H9 (cell line): ENCODE results near the gene TMEM86B. TPM values are rescaled to one million over a fixed set of nuclear protein-coding genes. Genes with fewer than 3 reads are reported as not detected.

Experiments used
- DNase-seq: peaks from one replicate; pipeline ENCODE4 v3.0.0-alpha.2; 2017
- H2AFZ ChIP-seq: one replicate; pipeline ENCODE4 v1.6.1; 2013; ENCODE audit warnings: mild to moderate bottlenecking, low read length, control low read depth, moderate library complexity
- H2AK5ac ChIP-seq: 2 replicates; pipeline ENCODE4 v1.6.1; 2013; ENCODE audit warnings: low read length, control low read depth, mixed read lengths; ENCODE audit not compliant: insufficient read length
- H2BK120ac ChIP-seq: one replicate; pipeline ENCODE4 v1.6.1; 2013; ENCODE audit warnings: low read depth, mild to moderate bottlenecking, low read length, control low read depth, inconsistent platforms; ENCODE audit not compliant: poor library complexity, severe bottlenecking
- H2BK12ac ChIP-seq: 2 replicates; pipeline ENCODE4 v1.6.1; 2013; ENCODE audit warnings: low read length, control low read depth, mixed read lengths, low read depth; ENCODE audit not compliant: insufficient read length
- H2BK15ac ChIP-seq: 2 replicates; pipeline ENCODE4 v1.6.1; 2013; ENCODE audit warnings: low read depth, low read length, control low read depth
- H2BK20ac ChIP-seq: one replicate; pipeline ENCODE4 v1.6.1; 2013; ENCODE audit warnings: low read depth, mild to moderate bottlenecking, low read length, control low read depth, inconsistent platforms; ENCODE audit not compliant: poor library complexity, severe bottlenecking
- H2BK5ac ChIP-seq: 2 replicates; pipeline ENCODE4 v1.6.1; 2013; ENCODE audit warnings: low read length, control low read depth, mixed read lengths; ENCODE audit not compliant: insufficient read length
- H3K14ac ChIP-seq: 2 replicates; pipeline ENCODE4 v1.6.1; 2013; ENCODE audit warnings: low read length, control low read depth; ENCODE audit not compliant: insufficient read depth
- H3K18ac ChIP-seq: 2 replicates; pipeline ENCODE4 v1.6.1; 2013; ENCODE audit warnings: low read depth, mild to moderate bottlenecking, mixed read lengths, low read length, control low read depth; ENCODE audit not compliant: insufficient read length
- H3K23ac ChIP-seq: 2 replicates; pipeline ENCODE4 v1.6.1; 2013; ENCODE audit warnings: low read length, control low read depth, mixed read lengths, low read depth; ENCODE audit not compliant: insufficient read length
- H3K23me2 ChIP-seq: 2 replicates; pipeline ENCODE4 v1.6.1; 2013; ENCODE audit warnings: low read depth, mild to moderate bottlenecking, mixed read lengths, low read length, control low read depth; ENCODE audit not compliant: insufficient read length, poor library complexity, severe bottlenecking
- H3K27ac ChIP-seq: 2 replicates; pipeline ENCODE4 v1.5.1; 2013; ENCODE audit warnings: low read length, control low read depth, mixed read lengths, low read depth; ENCODE audit not compliant: insufficient read length
- H3K27me3 ChIP-seq: 2 replicates; pipeline ENCODE4 v1.6.1; 2013; ENCODE audit warnings: low read length, control low read depth, inconsistent platforms; ENCODE audit not compliant: insufficient read depth
- H3K4ac ChIP-seq: 2 replicates; pipeline ENCODE4 v1.6.1; 2013; ENCODE audit warnings: low read depth, mild to moderate bottlenecking, control low read depth, inconsistent platforms, low read length, moderate library complexity
- H3K4me1 ChIP-seq: 2 replicates; pipeline ENCODE4 v1.6.1; 2013; ENCODE audit warnings: low read length, control low read depth, inconsistent platforms; ENCODE audit not compliant: insufficient read depth
- H3K4me2 ChIP-seq: 2 replicates; pipeline ENCODE4 v1.6.1; 2013; ENCODE audit warnings: low read length, control low read depth, mixed read lengths; ENCODE audit not compliant: insufficient read length, insufficient read depth
- H3K56ac ChIP-seq: 2 replicates; pipeline ENCODE4 v1.6.1; 2013; ENCODE audit warnings: low read depth, mild to moderate bottlenecking, mixed read lengths, low read length, control low read depth; ENCODE audit not compliant: insufficient read length
- H3K79me1 ChIP-seq: 2 replicates; pipeline ENCODE4 v1.6.1; 2013; ENCODE audit warnings: low read depth, mild to moderate bottlenecking, moderate library complexity, low read length, control low read depth, inconsistent platforms; ENCODE audit not compliant: insufficient read depth, poor library complexity, severe bottlenecking
- H3K79me2 ChIP-seq: 2 replicates; pipeline ENCODE4 v1.6.1; 2013; ENCODE audit warnings: low read length, control low read depth, inconsistent platforms; ENCODE audit not compliant: insufficient read depth
- H3K9ac ChIP-seq: 2 replicates; pipeline ENCODE4 v1.6.1; 2013; ENCODE audit warnings: low read length, control low read depth, mixed read lengths; ENCODE audit not compliant: insufficient read length; ENCODE audit errors: extremely low read depth
- H3K9me3 ChIP-seq: one replicate; pipeline ENCODE4 v1.6.1; 2013; ENCODE audit warnings: low read depth, low read length, inconsistent platforms; ENCODE audit not compliant: control insufficient read depth
- H3T11ph ChIP-seq: one replicate; pipeline ENCODE4 v1.6.1; 2013; ENCODE audit warnings: mild to moderate bottlenecking, low read length, control low read depth, inconsistent platforms
- H4K20me1 ChIP-seq: one replicate; pipeline ENCODE4 v1.6.1; 2013; ENCODE audit not compliant: control insufficient read depth, insufficient read length, insufficient read depth
- H4K5ac ChIP-seq: 2 replicates; pipeline ENCODE4 v1.6.1; 2013; ENCODE audit warnings: low read depth, mild to moderate bottlenecking, mixed read lengths, low read length, control low read depth; ENCODE audit not compliant: insufficient read length
- H4K8ac ChIP-seq: replicated peaks from 2 replicates; pipeline ENCODE4 v1.6.1; 2013; ENCODE audit warnings: low read length, control low read depth, mixed read lengths, low read depth; ENCODE audit not compliant: insufficient read length
- H4K91ac ChIP-seq: 2 replicates; pipeline ENCODE4 v1.6.1; 2013; ENCODE audit warnings: low read depth, mild to moderate bottlenecking, moderate library complexity, mixed read lengths, low read length, control low read depth; ENCODE audit not compliant: insufficient read length
- H3K27ac Mint-ChIP-seq, 3 experiments: 2 replicates in 2 of 3; 3 replicates in 1 of 3; pipeline ENCODE4 v1.8.0; 2020 to 2021; ENCODE audit warnings: mixed read lengths in 3 of 3, mild to moderate bottlenecking in 1 of 3, moderate library complexity in 1 of 3
- H3K27me3 Mint-ChIP-seq: 2 replicates; pipeline ENCODE4 v1.8.0; 2021; ENCODE audit warnings: low read depth, mild to moderate bottlenecking, moderate library complexity, mixed read lengths
- H3K36me3 Mint-ChIP-seq, 3 experiments: 2 replicates in 2 of 3; 3 replicates in 1 of 3; pipeline ENCODE4 v1.8.0; 2020 to 2021; ENCODE audit warnings: low read depth in 3 of 3, mixed read lengths in 3 of 3; ENCODE audit not compliant: insufficient read depth in 1 of 3
- H3K4me1 Mint-ChIP-seq, 2 experiments: 2 replicates each; pipeline ENCODE4 v1.8.0; 2020; ENCODE audit warnings: mixed read lengths in 2 of 2
- H3K4me3 Mint-ChIP-seq, 2 experiments: 2 replicates in 1 of 2; 3 replicates in 1 of 2; pipeline ENCODE4 v1.8.0; 2020 to 2021; ENCODE audit warnings: mild to moderate bottlenecking in 2 of 2, mixed read lengths in 2 of 2, moderate library complexity in 1 of 2
- H3K9me3 Mint-ChIP-seq, 2 experiments: 2 replicates in 1 of 2; 3 replicates in 1 of 2; pipeline ENCODE4 v1.8.0; 2020; ENCODE audit warnings: mild to moderate bottlenecking in 2 of 2, mixed read lengths in 2 of 2, moderate library complexity in 1 of 2
- CTCF ChIP-seq: fragments of 200-600 bp; sonication (generic); conservative IDR thresholded peaks from 3 replicates; pipeline ENCODE4 v1.8.0; 2021; ENCODE audit warnings: antibody characterized with exemption, mild to moderate bottlenecking
- WGBS: extraction: QIAGEN DNeasy Blood & Tissue Kit; methylation state at CpG from one replicate; pipeline ENCODE4 v1.1.7; 2013; ENCODE audit warnings: missing lambda C conversion rate, low lambda C conversion rate, mixed read lengths; ENCODE audit not compliant: insufficient read length; ENCODE audit errors: extremely low coverage; 5-methylcytosine and 5-hydroxymethylcytosine counted together
- total RNA-seq: library from RNA; stranded (reverse); gene quantifications from 2 replicates; pipeline ENCODE4 v1.2.1, GENCODE V29; 2021

TMEM86B gene
- total RNA-seq, 1 experiment from 2014 or later: 4.5 TPM

- H3K23me2 ChIP-seq: no peaks in the 10 kb centered on the region
- no peak overlapping the region for H2BK12ac ChIP-seq
- no peak overlapping the region for H2AK5ac ChIP-seq
- H3K9me3 ChIP-seq: no peaks in the 10 kb centered on the region
- no CpG with 5 or more reads among the region's 8 CpGs for WGBS
- no peak overlapping the region for H3K4ac ChIP-seq
- Mint-ChIP-seq H3K9me3 (no peaks in the 10 kb centered on the region), H3K27ac (no peak overlapping the region), H3K4me3 (no peak overlapping the region), H3K4me1 (no peaks in the 10 kb centered on the region), H3K27me3 (no peaks in the 10 kb centered on the region), H3K36me3 (peaks cover 31 to 77% (median 77%) of the 10 kb centered on the region in 3 experiments; a peak in 6 of 7 replicates)
- H3K27me3 ChIP-seq: no peaks in the 10 kb centered on the region
- H2BK15ac ChIP-seq: no peak overlapping the region
- H3T11ph ChIP-seq: no peak overlapping the region
- H3K79me1 ChIP-seq: no peaks in the 10 kb centered on the region
- H4K20me1 ChIP-seq: no peaks in the 10 kb centered on the region
- no peak overlapping the region for H3K9ac ChIP-seq
- DNase-seq: no peak
- no peak overlapping the region for H4K8ac ChIP-seq
- H4K91ac ChIP-seq: no peak overlapping the region
- H3K56ac ChIP-seq: no peak overlapping the region
- no peak overlapping the region for H2BK5ac ChIP-seq
- H3K4me1 ChIP-seq: no peaks in the 10 kb centered on the region
- H3K18ac ChIP-seq: no peak overlapping the region
- H3K4me2 ChIP-seq: no peak overlapping the region
- H2BK120ac ChIP-seq: no peak overlapping the region
- H3K27ac ChIP-seq: no peak overlapping the region
- no peak overlapping the region for H4K5ac ChIP-seq
- H3K23ac ChIP-seq: no peak overlapping the region
- H2AFZ ChIP-seq: no peak overlapping the region
- no peak overlapping the region for H2BK20ac ChIP-seq
- H3K14ac ChIP-seq: no peak overlapping the region
- no peaks in the 10 kb centered on the region for H3K79me2 ChIP-seq
- TF ChIP-seq CTCF: no peak
Measured at GRCh38 chr19:55238030-55238429, 9.5 kb upstream of the TMEM86B start.
